HCT116 (cell line): ENCODE data around the gene DMRT3. TPM values are rescaled to one million over a fixed set of nuclear protein-coding genes. Genes with fewer than 3 reads are reported as not detected.

ENCODE experiments used
- ATAC-seq: fragments of 200-7000 bp; cut with Tn5 transposase; 2 replicates; pipeline ENCODE4 v1.9.1; 2020; ENCODE audit warnings: mild to moderate bottlenecking, moderate library complexity
- BruUV-seq: library from RNA; stranded (reverse); fragments of 400-500 nt; replicated peaks from 2 replicates; lab custom pipeline; 2021; lab: Mats Ljungman, UMichigan
- CTCF ChIA-PET: fragments of 300-600 bp; sonication (Branson Sonifier 250); formaldehyde crosslinking; loops from one replicate; lab custom pipeline; 2021; ENCODE audit warnings: antibody characterized with exemption; lab: Charles Lee
- POLR2A ChIA-PET: fragments of 300-600, 350-600 bp; sonication (Branson Sonifier 250); formaldehyde crosslinking; loops from one replicate; lab custom pipeline; 2021; ENCODE audit warnings: antibody characterized with exemption; lab: Charles Lee
- RAD21 ChIA-PET, 2 experiments: fragments of 300-600 bp; sonication (Branson Sonifier 250); formaldehyde crosslinking; loops; one replicate each; lab custom pipeline; 2023; ENCODE audit warnings: low total read pairs in 2 of 2; ENCODE audit not compliant: uncharacterized antibody in 2 of 2, unreplicated experiment in 2 of 2, low non-redundant PET in 1 of 2; lab: Charles Lee
- DNase-seq: peaks from one replicate; pipeline ENCODE4 v3.0.0-alpha.2; 2010; ENCODE audit warnings: low read depth, low spot score
- H2AFZ ChIP-seq: fragments of 200-600 bp; shearing (Covaris generic), sonication (generic); 2 replicates; pipeline ENCODE4 v1.6.1; 2017; ENCODE audit warnings: low read depth, mixed run types, mixed read lengths, antibody characterized with exemption, low read length; ENCODE audit not compliant: poor library complexity, severe bottlenecking
- H3K27ac ChIP-seq: 2 replicates; pipeline ENCODE4 v1.5.1; 2012; ENCODE audit warnings: low read depth, low read length
- H3K27me3 ChIP-seq: fragments of 200-600 bp; sonication (generic); 2 replicates; pipeline ENCODE4 v1.6.1; 2016; ENCODE audit warnings: mixed run types, low read length, mixed read lengths; ENCODE audit not compliant: insufficient read depth
- H3K36me3 ChIP-seq, 2 experiments: fragments of 200-500 bp in 1 of 2; fragments of 200-600 bp in 1 of 2; sonication (Bioruptor generic) in 1 of 2; sonication (generic) in 1 of 2; 2 replicates each; pipeline versions ENCODE4 v1.5.1 to v1.6.1; 2014 to 2016; ENCODE audit warnings: low read length in 2 of 2, inconsistent platforms in 1 of 2, mixed read lengths in 1 of 2, mixed run types in 1 of 2; ENCODE audit not compliant: insufficient read depth in 2 of 2, control insufficient read depth in 1 of 2
- H3K4me1 ChIP-seq, 2 experiments: fragments of 200-600 bp in 1 of 2; sonication (generic) in 1 of 2; 2 replicates each; pipeline versions ENCODE4 v1.5.1 to v1.6.1; 2012 to 2017; ENCODE audit warnings: low read length in 2 of 2, inconsistent platforms in 1 of 2, mild to moderate bottlenecking in 1 of 2, mixed read lengths in 1 of 2, mixed run types in 1 of 2, moderate library complexity in 1 of 2; ENCODE audit not compliant: insufficient read depth in 2 of 2, control insufficient read depth in 1 of 2
- H3K4me2 ChIP-seq: fragments of 200-600 bp; sonication (generic); 2 replicates; pipeline ENCODE4 v1.6.1; 2017; ENCODE audit warnings: mixed run types, low read length, mixed read lengths
- H3K4me3 ChIP-seq, 2 experiments: fragments of 200-600 bp in 1 of 2; sonication (generic) in 1 of 2; replicated peaks in 1 of 2; 2 replicates each; pipeline ENCODE4 v1.5.1; 2011 to 2016; ENCODE audit warnings: low read length in 2 of 2, control low read depth in 1 of 2, low read depth in 1 of 2, mild to moderate bottlenecking in 1 of 2, mixed read lengths in 1 of 2, mixed run types in 1 of 2
- H3K79me2 ChIP-seq: fragments of 200-600 bp; sonication (generic); 2 replicates; pipeline ENCODE4 v1.6.1; 2017; ENCODE audit warnings: mild to moderate bottlenecking, mixed run types, low read length, moderate library complexity, mixed read lengths; ENCODE audit not compliant: insufficient read depth
- H3K9ac ChIP-seq: fragments of 200-600 bp; sonication (generic); 2 replicates; pipeline ENCODE4 v1.6.1; 2016; ENCODE audit warnings: low read length, mixed read lengths
- H3K9me2 ChIP-seq: fragments of 200-600 bp; sonication (generic), shearing (Covaris generic); 2 replicates; pipeline ENCODE4 v1.6.1; 2017; ENCODE audit warnings: mixed run types, mild to moderate bottlenecking, moderate library complexity; ENCODE audit not compliant: insufficient read depth
- H3K9me3 ChIP-seq, 2 experiments: fragments of 200-500 bp in 1 of 2; fragments of 200-600 bp in 1 of 2; sonication (Bioruptor generic) in 1 of 2; sonication (generic) in 1 of 2; 2 replicates each; pipeline ENCODE4 v1.6.1; 2014 to 2017; ENCODE audit warnings: low read length in 2 of 2, mixed read lengths in 2 of 2, inconsistent platforms in 1 of 2, low read depth in 1 of 2, mild to moderate bottlenecking in 1 of 2, mixed run types in 1 of 2, moderate library complexity in 1 of 2; ENCODE audit not compliant: control insufficient read depth in 1 of 2, insufficient read depth in 1 of 2
- H4K20me1 ChIP-seq: fragments of 200-600 bp; sonication (generic), shearing (Covaris generic); 2 replicates; pipeline ENCODE4 v1.6.1; 2017; ENCODE audit warnings: mixed run types, mild to moderate bottlenecking, moderate library complexity; ENCODE audit not compliant: insufficient read depth
- EZH2phosphoT487 ChIP-seq: fragments of 200-600 bp; IDR thresholded peaks from 2 replicates; pipeline ENCODE4 v1.6.1; 2018; ENCODE audit warnings: antibody characterized with exemption, borderline replicate concordance
- FOSL1 ChIP-seq: IDR thresholded peaks from 2 replicates; pipeline ENCODE4 v1.6.1; 2012; ENCODE audit warnings: low read depth
- POLR2A ChIP-seq: IDR thresholded peaks from 2 replicates; pipeline ENCODE4 v1.7.0; 2011; ENCODE audit warnings: borderline replicate concordance; ENCODE audit not compliant: insufficient read depth, insufficient read length; ENCODE audit errors: extremely low read depth
- POLR2AphosphoS5 ChIP-seq: IDR thresholded peaks from 2 replicates; pipeline ENCODE4 v1.6.1; 2011; ENCODE audit warnings: mild to moderate bottlenecking, low read depth, low read length, moderate library complexity
- SIN3A ChIP-seq: IDR thresholded peaks from 2 replicates; pipeline ENCODE4 v1.6.1; 2012; ENCODE audit warnings: low read depth
- SP1 ChIP-seq: IDR thresholded peaks from 2 replicates; pipeline ENCODE4 v1.6.1; 2012; ENCODE audit warnings: low read depth
- YY1 ChIP-seq: IDR thresholded peaks from 2 replicates; pipeline ENCODE4 v1.6.1; 2011; ENCODE audit warnings: low read length, low read depth, moderate library complexity, mild to moderate bottlenecking; ENCODE audit not compliant: insufficient replicate concordance; ENCODE audit errors: extremely low read depth
- ZNF274 ChIP-seq: fragments of 200-500 bp; sonication (Bioruptor generic); IDR thresholded peaks from 2 replicates; pipeline ENCODE4 v1.6.1; 2014; ENCODE audit warnings: mild to moderate bottlenecking, low read depth, low read length, inconsistent platforms
- intact Hi-C: fragments of 100-400 bp; cut with micrococcal nuclease; formaldehyde crosslinking; loops from 2 replicates; pipeline ENCODE4 v1.10.0; 2022
- total RNA-seq: library from RNA; stranded (reverse); gene quantifications from one replicate; pipeline ENCODE4 v1.2.1, GENCODE V29; 2021; ENCODE audit not compliant: unreplicated experiment
- TF ChIP-seq, protein P1 (sequence below), 3 experiments: fragments of 200-600 bp in 1 of 3; sonication (generic) in 1 of 3; IDR thresholded peaks in 2 of 3; conservative IDR thresholded peaks in 1 of 3; 2 replicates each; pipeline ENCODE4 v1.5.1; 2012 to 2017; ENCODE audit warnings: low read depth in 2 of 3, low read length in 2 of 3, antibody characterized with exemption in 1 of 3, borderline replicate concordance in 1 of 3, control low read depth in 1 of 3, mild to moderate bottlenecking in 1 of 3, mixed read lengths in 1 of 3, mixed run types in 1 of 3, moderate library complexity in 1 of 3; ENCODE audit not compliant: insufficient read depth in 1 of 3
- TF ChIP-seq, protein P2 (sequence below): IDR thresholded peaks from 2 replicates; pipeline ENCODE4 v1.6.1; 2011; ENCODE audit warnings: mild to moderate bottlenecking, low read length, moderate library complexity; ENCODE audit not compliant: insufficient replicate concordance; ENCODE audit errors: extremely low read depth

The DMRT3 gene
- total RNA-seq, 1 experiment from 2014 or later, result not detected

- H4K20me1 ChIP-seq, result no peaks in the 10 kb centered on the region
- peaks cover 26% of the 10 kb centered on the region; the same call in 1 of the 2 replicates for H3K27me3 ChIP-seq
- BruUV-seq, result no TSS peak
- no peaks in the 10 kb centered on the region for H3K36me3 ChIP-seq
- ChIA-PET RAD21 (no interaction called here), CTCF (no interaction called here), POLR2A (no interaction called here)
- no peak for DNase-seq
- no peak overlapping the region for H2AFZ ChIP-seq
- no peak overlapping the region for H3K4me3 ChIP-seq
- TF ChIP-seq FOSL1 (no peak), SIN3A (no peak), ZNF274 (no peak)
- TF ChIP-seq, protein P1, sequence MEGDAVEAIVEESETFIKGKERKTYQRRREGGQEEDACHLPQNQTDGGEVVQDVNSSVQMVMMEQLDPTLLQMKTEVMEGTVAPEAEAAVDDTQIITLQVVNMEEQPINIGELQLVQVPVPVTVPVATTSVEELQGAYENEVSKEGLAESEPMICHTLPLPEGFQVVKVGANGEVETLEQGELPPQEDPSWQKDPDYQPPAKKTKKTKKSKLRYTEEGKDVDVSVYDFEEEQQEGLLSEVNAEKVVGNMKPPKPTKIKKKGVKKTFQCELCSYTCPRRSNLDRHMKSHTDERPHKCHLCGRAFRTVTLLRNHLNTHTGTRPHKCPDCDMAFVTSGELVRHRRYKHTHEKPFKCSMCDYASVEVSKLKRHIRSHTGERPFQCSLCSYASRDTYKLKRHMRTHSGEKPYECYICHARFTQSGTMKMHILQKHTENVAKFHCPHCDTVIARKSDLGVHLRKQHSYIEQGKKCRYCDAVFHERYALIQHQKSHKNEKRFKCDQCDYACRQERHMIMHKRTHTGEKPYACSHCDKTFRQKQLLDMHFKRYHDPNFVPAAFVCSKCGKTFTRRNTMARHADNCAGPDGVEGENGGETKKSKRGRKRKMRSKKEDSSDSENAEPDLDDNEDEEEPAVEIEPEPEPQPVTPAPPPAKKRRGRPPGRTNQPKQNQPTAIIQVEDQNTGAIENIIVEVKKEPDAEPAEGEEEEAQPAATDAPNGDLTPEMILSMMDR (IDR thresholded peaks at IDR 0.05 in 2 of 3, conservative IDR thresholded peaks at IDR 0.05 in 1 of 3; ENCODE audit: borderline replicate concordance in 1 of 3, insufficient read depth in 1 of 3, low read depth in 2 of 3, low read length in 2 of 3), result no peak
- H3K9me2 ChIP-seq, result no peaks in the 10 kb centered on the region
- no peak overlapping the region for H3K9ac ChIP-seq
- no peak overlapping the region for H3K27ac ChIP-seq
- H3K4me2 ChIP-seq, result no peak overlapping the region
- intact Hi-C loops, result no loop called here
- H3K9me3 ChIP-seq, result no peaks in the 10 kb centered on the region
- ATAC-seq, result no peak
- no peaks in the 10 kb centered on the region for H3K4me1 ChIP-seq
- no peaks in the 10 kb centered on the region for H3K79me2 ChIP-seq
Observed at GRCh38 chr9:933356-933755, 43.1 kb upstream of the DMRT3 start.

DNA sequence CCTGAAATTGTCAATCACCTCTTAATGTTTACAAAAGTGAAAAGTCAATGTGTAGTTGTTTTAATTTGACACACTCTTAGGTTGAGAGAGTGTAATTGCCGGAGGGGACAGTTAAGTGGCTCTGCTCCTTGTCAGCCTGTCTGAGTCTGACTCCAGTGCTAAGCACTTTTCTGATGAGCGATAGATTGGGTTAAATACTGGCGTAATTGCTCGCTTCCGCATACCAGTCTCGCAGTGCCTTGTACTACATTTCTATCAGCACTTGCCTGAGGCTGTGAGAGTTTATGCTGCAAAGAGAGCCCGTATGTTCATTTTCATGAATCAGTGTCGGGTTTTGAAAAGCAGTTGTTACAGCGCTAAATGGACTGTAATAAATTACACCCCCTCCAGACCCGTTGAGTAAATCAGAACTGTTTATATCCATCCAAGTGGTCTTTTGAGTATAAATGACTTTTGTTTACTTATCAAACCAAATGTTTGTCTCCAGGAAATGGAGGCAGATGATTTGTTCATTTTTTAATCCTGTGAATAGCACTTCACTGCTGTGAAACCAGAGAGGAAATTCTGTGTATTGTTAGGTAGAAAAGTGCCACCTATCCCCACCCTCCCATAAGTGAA is 41.0 kb upstream of the DMRT3 start:
- no peaks in the 10 kb centered on the region for H4K20me1 ChIP-seq
- no peak for ATAC-seq
- POLR2A ChIA-PET, result no interaction called here

More for the DNA sequence above, 41.0 kb upstream of the DMRT3 start:
- H3K4me1 ChIP-seq, result no peaks in the 10 kb centered on the region
- intact Hi-C loops, result no loop called here
- no peak overlapping the region for H3K4me2 ChIP-seq
- H3K9ac ChIP-seq, result no peak overlapping the region
- H3K9me3 ChIP-seq, result no peaks in the 10 kb centered on the region
- no peaks in the 10 kb centered on the region for H3K79me2 ChIP-seq
- ChIA-PET RAD21 (no interaction called here), CTCF (no interaction called here)
- H3K27ac ChIP-seq, result no peak overlapping the region
- TF ChIP-seq POLR2A (no peak), SP1 (no peak), EZH2phosphoT487 (no peak), FOSL1 (no peak), POLR2AphosphoS5 (no peak), YY1 (no peak)
- TF ChIP-seq, protein P2, sequence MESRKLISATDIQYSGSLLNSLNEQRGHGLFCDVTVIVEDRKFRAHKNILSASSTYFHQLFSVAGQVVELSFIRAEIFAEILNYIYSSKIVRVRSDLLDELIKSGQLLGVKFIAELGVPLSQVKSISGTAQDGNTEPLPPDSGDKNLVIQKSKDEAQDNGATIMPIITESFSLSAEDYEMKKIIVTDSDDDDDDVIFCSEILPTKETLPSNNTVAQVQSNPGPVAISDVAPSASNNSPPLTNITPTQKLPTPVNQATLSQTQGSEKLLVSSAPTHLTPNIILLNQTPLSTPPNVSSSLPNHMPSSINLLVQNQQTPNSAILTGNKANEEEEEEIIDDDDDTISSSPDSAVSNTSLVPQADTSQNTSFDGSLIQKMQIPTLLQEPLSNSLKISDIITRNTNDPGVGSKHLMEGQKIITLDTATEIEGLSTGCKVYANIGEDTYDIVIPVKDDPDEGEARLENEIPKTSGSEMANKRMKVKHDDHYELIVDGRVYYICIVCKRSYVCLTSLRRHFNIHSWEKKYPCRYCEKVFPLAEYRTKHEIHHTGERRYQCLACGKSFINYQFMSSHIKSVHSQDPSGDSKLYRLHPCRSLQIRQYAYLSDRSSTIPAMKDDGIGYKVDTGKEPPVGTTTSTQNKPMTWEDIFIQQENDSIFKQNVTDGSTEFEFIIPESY, result no peak
- peaks cover 26% of the 10 kb centered on the region; the same call in 1 of the 2 replicates for H3K27me3 ChIP-seq
- DNase-seq, result no peak
- no TSS peak for BruUV-seq
- H3K4me3 ChIP-seq, result no peak overlapping the region
- H3K36me3 ChIP-seq, result no peaks in the 10 kb centered on the region
- H2AFZ ChIP-seq, result no peak overlapping the region
- no peaks in the 10 kb centered on the region for H3K9me2 ChIP-seq
